HG03175 (cell line): ENCODE measurements around the gene ACTRT2.

Experiments
- ATAC-seq: cut with Tn5 transposase; IDR thresholded peaks from one replicate; pipeline ENCODE4 v1.9.1; 2021; ENCODE audit warnings: mild to moderate bottlenecking, moderate library complexity; ENCODE audit not compliant: unreplicated experiment

The ACTRT2 gene

GRCh38 chr1:3002349-3003038 is 18.8 kb upstream of the ACTRT2 start:
- ATAC-seq, result no peak

GRCh38 chr1:3003039-3003940 is 18.0 kb upstream of the ACTRT2 start:
- ATAC-seq, result no peak

DNA sequence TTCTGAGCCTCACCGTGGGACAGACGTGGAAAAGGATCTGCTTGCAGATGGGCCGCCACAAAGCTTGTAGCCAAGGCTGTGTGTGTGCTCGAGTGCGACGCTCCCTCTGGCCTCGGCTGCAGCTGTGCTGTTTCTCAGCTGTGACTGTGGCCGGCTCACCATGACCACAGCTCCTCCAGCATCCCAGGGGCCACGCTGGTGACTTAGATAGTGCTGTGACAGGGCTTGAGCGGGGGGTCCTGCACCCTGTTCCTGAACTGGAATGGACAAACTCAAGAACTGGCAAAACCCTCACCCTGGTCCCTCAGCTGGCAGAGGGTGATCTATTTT is 17.4 kb upstream of the ACTRT2 start:
- ATAC-seq, result no peak

GRCh38 chr1:3004285-3005205 is 16.7 kb upstream of the ACTRT2 start:
- no peak for ATAC-seq

GRCh38 chr1:3005771-3006170 is 15.5 kb upstream of the ACTRT2 start:
- ATAC-seq, result no peak

GRCh38 chr1:3007298-3008147 is 13.7 kb upstream of the ACTRT2 start:
- ATAC-seq, result no peak

DNA sequence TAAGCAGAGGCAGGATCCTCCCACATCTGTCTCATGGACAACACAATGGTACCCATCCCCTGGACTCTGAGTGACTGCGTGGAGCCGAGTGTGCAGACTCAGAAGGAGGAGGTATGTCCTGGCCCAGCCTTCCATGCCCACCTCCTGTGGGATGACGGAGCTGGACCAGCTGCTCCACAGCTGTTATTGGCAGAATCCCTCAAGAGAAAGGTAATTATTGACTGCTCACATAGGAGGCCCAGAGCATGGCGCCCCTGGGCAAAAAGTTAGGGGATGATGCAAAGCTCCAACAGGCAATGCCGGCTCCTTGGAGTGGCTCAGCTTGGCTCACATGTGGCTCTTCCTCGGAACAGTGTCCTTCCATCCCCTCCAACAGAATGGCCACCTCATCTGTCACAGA is 12.2 kb upstream of the ACTRT2 start:
- no peak for ATAC-seq

DNA sequence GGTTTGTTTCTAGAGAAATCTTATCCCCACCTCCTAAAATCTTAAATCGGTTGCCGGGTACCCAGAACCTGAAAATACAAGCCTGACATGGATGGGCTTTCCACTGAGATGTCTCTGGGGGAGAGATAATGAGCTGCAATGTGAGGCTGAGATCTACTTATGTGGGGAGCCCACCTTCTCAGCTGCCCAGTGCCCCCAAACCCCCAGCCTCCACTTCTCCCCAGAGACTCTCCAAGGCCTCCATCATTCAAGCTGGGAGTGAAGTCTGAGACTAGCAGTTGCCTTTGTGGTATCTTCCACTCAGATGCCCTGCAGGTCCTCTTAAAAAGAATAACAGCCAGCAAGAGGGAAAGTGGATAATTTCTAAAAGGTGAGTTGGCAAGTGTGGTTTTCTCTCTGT is 11.7 kb upstream of the ACTRT2 start:
- ATAC-seq, result no peak

- ATAC-seq, result no peak
Measured at GRCh38 chr1:3011127-3011526, 10.1 kb upstream of the ACTRT2 start.

- no peak for ATAC-seq
Measured at GRCh38 chr1:3011631-3012455, 9.4 kb upstream of the ACTRT2 start.

GRCh38 chr1:3012456-3013291 is 8.6 kb upstream of the ACTRT2 start:
- no peak for ATAC-seq

DNA sequence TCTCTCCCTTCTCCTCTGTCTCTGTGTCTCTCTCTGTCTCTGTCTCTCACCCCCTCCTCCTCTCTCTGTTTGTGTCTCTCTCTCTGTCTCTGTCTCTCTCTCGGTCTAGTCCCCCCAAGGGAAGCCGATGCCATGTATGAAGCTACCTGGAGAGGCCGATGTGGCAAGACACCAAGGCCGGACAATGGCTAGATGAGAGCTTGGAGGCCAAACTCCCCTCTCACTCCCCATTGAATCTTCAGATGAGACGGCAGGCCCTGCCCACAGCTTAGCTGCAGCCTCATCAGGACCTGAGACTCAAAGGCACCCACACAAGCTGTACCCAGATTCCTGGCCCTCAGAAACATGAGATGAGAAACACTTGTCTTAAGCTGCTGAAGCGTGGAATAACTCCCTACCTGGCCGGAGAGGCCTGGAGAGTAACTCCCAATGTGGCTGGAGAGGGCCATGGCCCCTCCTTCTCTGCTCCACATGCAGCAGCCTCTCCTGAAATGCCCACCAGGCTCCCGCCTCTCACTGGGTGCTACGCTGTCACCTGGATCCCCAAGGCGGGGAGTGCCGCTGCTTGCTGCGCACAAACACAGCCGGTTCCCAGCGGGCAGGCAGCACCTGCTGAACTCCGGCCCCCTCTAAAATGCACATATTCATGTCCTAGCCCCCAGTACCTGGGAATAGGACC is 7.8 kb upstream of the ACTRT2 start:
- ATAC-seq, result no peak

DNA sequence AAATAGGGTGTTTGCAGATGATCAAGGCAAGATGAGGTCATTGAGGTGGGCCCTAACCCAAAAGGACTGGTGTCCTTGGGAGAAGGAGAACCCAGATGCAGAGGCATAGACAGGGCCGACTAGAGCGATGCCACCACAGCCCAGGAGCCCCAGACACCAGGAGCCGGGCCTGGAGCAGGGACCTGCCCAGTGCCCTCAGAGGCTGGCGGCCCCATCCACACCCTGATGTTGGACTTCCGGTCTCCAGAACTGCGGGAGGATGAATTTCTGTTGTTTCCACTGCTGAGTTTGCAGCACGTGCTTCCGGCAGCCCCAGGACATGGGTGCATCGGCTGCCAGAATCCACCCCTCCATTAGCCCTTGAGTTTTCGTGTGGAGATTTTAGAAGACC is 7.2 kb upstream of the ACTRT2 start:
- no peak for ATAC-seq

- no peak for ATAC-seq
Measured at GRCh38 chr1:3014443-3015268, 6.6 kb upstream of the ACTRT2 start.

DNA sequence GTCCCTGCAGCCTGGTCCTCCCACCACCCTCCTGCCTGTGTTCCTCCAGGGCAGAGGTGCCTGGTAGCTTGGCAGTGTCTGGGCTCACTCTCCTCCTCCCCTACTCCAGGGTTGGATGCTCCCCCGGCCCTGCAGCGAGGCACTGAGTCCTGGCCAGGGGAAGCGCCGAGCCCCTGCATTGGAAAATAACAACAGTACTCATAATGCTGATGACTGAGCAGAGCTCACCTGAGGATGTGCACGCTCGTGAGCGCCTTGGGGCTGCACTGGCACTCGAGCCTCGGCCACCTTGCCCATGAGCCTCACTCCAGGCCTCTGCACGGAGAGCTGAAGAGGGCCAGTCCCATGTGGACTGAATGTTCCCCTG is 6.0 kb upstream of the ACTRT2 start:
- no peak for ATAC-seq

DNA sequence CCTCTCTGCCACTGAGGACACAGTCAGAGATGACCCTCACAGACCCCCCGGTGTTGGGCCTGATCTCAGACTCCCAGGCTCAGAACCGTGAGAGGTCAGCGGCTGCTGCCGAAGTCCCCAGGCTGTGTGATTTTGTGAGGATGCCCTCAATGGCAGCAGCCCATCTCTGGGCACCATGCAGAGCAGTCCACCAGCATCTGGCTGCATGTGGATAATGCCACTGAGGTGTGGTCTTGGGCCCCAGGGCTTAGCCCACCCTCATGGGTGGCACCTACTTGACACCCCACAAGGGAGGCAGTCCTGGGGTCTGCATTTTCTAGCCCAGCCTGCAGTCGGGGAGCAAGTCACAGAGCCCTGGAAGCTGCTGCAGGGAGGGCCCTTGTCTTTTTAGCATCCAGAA is 5.5 kb upstream of the ACTRT2 start:
- ATAC-seq, result no peak

DNA sequence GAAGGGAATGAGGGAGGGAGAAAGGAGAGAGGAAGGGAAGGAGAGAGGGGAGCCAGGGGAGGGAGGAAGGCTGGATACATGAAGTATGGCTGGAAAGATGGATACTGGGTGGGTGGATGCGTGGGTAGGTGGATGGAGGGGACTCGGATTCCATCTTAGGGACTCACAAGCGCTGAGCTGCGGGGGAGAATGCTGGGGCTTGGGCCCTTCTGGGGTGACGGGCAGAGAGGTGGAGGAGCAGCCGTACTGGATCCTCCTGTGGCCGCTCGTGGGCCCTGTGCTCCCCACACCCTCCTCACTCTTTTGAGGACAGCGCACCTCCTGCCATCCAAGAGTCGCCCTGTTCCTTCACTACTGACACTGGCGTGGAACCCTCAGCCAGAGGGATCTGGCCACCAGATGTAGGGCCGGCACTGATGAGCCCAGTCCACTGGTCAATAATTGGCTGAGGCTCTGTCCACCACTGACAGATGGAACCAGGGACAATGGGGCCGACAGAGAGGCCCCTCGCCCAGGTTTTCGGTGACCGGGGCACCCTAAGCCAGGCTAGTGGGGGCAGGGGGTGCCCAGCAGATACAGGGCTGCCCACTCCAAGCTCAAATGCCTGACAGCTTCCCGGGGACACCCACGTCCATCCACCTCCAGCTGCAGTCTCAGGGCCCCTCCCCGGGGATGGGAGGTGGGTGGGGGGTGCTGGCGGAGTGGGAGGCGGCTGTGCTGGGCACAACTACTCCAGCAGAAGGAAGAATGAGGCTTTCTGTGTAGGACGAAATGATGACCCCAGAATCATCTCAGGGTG is 4.4 kb upstream of the ACTRT2 start:
- no peak for ATAC-seq
